ENCODE results near the gene C3orf18. TPM values are rescaled to one million over a fixed set of nuclear protein-coding genes. Genes with fewer than 3 reads are reported as not detected.
A peak's percentile ranks its signal among the peaks of the same experiment; 100 is the strongest.

The C3orf18 gene
- total RNA-seq, 4 donors from 2014 or later = 1.9 to 10.2 (median 4.3) TPM

DNA sequence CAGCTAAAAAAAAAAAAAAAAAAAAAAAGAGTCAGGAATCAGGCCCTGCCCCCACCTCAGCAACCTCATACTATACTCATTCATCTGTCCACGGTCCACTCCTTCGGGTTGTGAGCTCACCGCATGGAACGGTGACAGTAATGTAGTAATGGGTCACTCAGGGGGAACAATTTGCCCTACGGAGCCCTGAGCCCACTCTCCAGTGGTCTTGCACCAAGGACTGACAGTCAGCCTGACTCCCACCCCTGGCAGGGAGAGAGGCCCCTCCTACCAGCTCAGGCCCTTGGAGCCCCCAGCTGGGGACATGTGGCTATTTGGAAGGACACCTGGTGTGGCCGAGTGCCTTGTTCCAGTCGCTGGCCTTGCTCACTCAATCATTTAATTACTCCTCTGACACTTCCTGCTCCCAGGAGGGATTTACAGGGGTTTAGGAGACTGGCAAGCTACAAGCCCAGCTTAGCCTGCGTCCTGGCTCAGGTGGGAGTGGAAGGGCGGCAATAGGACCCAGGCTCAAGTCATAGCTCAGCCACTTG lies 44.2 kb downstream of the C3orf18 start:
- in situ Hi-C loops (cut with MboI; ENCODE audit: low pct_ligation_motif_present in 1 of 4, low pct_unique_long_range_greater_than_20kb in 1 of 4, low sequenced_read_pairs in 3 of 4) = no loop called here
- TF ChIP-seq POLR2A (IDR thresholded peaks at IDR 0.05) (no peak), POLR2AphosphoS5 (IDR thresholded peaks at IDR 0.05) (no peak), EP300 (IDR thresholded peaks at IDR 0.05; ENCODE audit: low read depth) (no peak)
- TF ChIP-seq, protein P1, sequence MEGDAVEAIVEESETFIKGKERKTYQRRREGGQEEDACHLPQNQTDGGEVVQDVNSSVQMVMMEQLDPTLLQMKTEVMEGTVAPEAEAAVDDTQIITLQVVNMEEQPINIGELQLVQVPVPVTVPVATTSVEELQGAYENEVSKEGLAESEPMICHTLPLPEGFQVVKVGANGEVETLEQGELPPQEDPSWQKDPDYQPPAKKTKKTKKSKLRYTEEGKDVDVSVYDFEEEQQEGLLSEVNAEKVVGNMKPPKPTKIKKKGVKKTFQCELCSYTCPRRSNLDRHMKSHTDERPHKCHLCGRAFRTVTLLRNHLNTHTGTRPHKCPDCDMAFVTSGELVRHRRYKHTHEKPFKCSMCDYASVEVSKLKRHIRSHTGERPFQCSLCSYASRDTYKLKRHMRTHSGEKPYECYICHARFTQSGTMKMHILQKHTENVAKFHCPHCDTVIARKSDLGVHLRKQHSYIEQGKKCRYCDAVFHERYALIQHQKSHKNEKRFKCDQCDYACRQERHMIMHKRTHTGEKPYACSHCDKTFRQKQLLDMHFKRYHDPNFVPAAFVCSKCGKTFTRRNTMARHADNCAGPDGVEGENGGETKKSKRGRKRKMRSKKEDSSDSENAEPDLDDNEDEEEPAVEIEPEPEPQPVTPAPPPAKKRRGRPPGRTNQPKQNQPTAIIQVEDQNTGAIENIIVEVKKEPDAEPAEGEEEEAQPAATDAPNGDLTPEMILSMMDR (IDR thresholded peaks at IDR 0.05) = no peak
- Histone ChIP-seq H3K4me3 (no peak overlapping the region), H3K4me1 (no peaks in the 10 kb centered on the region), H3K36me3 (no peaks in the 10 kb centered on the region), H3K9me3 (no peaks in the 10 kb centered on the region), H3K27ac (no peak overlapping the region), H3K27me3 (no peaks in the 10 kb centered on the region)
- DNase-seq = no peak
- WGBS, 2 donors (ENCODE audit: low coverage in 1 of 2) = 59 to 63% methylated on average over 5 to 9 of the region's 9 CpGs
- intact Hi-C loops (cut with DNase I; ENCODE audit: low total_unique reads) = no loop called here

DNA sequence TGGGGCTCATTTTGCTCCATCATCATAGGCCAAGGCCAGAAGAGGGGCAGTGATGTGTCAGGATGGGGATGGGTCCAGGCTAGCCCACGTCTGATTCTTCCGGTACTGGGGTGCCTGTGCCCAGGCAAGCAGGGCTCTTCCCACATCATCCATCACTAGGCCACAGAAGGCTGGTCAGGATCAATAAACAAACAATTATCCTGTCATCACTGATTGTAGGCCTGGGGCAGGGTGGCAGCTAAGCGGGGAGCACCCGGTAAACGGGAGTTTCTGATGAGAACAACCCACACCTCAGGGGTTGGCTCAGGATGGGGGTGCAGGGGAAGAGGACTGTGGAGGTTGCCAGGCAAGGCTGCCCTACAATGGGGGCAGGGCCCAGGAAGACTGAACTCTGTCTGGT lies 46.0 kb downstream of the C3orf18 start:
- Histone ChIP-seq H3K9me3 (no peaks in the 10 kb centered on the region), H3K4me1 (no peaks in the 10 kb centered on the region), H3K36me3 (no peaks in the 10 kb centered on the region), H3K27me3 (no peaks in the 10 kb centered on the region), H3K27ac (no peak overlapping the region), H3K4me3 (no peak overlapping the region)
- DNase-seq = no peak
- TF ChIP-seq EP300 (IDR thresholded peaks at IDR 0.05; ENCODE audit: low read depth) = no peak
- TF ChIP-seq, protein P1 (IDR thresholded peaks at IDR 0.05) = no peak
- intact Hi-C loops (cut with DNase I; ENCODE audit: low total_unique reads) = no loop called here
- in situ Hi-C loops (cut with MboI; ENCODE audit: low pct_ligation_motif_present in 1 of 4, low pct_unique_long_range_greater_than_20kb in 1 of 4, low sequenced_read_pairs in 3 of 4) = no loop called here
- WGBS, 2 donors (ENCODE audit: low coverage in 1 of 2) = 84% methylated on average over 4 of the region's 5 CpGs; no CpG with 5 or more reads in 1 of the 2 donors

DNA sequence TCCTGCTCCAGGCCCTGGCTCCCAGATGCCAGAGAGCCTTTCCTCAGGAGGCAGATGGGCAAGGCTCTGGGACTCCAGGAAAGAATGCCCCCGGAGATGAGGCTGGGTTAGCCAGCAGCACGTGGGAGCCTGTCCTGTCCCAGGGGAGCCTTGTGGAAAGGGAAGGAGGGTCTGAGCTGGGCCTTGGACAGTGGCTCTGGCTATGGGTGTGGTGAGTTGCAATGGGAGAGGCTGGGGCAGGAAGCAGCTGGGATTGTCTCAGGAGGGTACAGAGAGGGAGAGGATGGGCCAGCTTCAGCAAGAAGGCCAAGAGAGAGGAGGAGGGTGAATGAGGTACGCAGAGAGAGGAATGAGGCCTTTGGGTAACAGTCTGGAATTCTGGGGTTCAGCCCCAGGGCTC lies 46.7 kb downstream of the C3orf18 start:
- peaks cover 4 to 6% (median 5%) of the 10 kb centered on the region in 4 donors for H3K4me1 ChIP-seq
- no peak overlapping the region for H3K4me3 ChIP-seq
- WGBS, 2 donors (ENCODE audit: low coverage in 1 of 2) = 67% methylated on average over 3 of the region's 3 CpGs; no CpG with 5 or more reads in 1 of the 2 donors
- DNase-seq = no peak
- no peaks in the 10 kb centered on the region for H3K36me3 ChIP-seq
- in situ Hi-C loops (cut with MboI; ENCODE audit: low pct_ligation_motif_present in 1 of 4, low pct_unique_long_range_greater_than_20kb in 1 of 4, low sequenced_read_pairs in 3 of 4) = no loop called here
- TF ChIP-seq EP300 (IDR thresholded peaks at IDR 0.05; ENCODE audit: low read depth) (no peak), POLR2AphosphoS5 (IDR thresholded peaks at IDR 0.05) (no peak), POLR2A (IDR thresholded peaks at IDR 0.05) (no peak)
- TF ChIP-seq, protein P1 (IDR thresholded peaks at IDR 0.05) = no peak
- intact Hi-C loops (cut with DNase I; ENCODE audit: low total_unique reads) = no loop called here
- no peaks in the 10 kb centered on the region for H3K27me3 ChIP-seq
- no peaks in the 10 kb centered on the region for H3K9me3 ChIP-seq
- H3K27ac ChIP-seq = no peak overlapping the region

DNA sequence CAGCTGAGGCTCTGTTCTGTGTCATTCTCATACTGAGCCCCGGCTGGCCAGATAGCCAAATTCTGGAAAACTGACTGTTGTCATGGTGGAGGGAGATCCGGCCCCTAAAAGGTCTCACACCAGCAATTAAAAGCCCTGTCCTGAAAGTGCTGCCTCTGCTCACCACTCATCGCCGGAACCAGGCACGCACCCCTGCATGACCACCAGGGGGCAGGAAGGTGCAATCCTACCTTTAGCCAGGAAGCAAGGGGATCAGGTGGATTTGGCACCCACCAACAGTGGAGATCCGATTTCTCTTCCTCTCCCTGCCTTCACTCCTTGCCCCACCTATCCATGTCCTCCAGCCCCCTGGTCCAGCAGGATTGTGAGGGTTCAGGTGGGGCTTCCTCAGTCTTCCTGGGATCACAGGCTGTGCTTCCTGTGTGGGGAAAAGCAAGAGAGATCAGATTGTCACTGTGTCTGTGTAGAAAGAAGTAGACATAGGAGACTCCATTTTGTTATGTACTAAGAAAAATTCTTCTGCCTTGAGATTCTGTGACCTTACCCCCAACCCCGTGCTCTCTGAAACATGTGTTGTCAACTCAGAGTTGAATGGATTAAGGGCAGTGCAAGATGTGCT lies 48.0 kb downstream of the C3orf18 start:
- Histone ChIP-seq H3K4me3 (no peak overlapping the region), H3K27ac (no peak overlapping the region), H3K4me1 (peaks cover 11 to 15% (median 12%) of the 10 kb centered on the region in 4 donors), H3K9me3 (no peaks in the 10 kb centered on the region), H3K27me3 (no peaks in the 10 kb centered on the region), H3K36me3 (no peaks in the 10 kb centered on the region)
- intact Hi-C loops (cut with DNase I; ENCODE audit: low total_unique reads) = no loop called here
- peak; percentile 77 for DNase-seq
- in situ Hi-C loops (cut with MboI; ENCODE audit: low pct_ligation_motif_present in 1 of 4, low pct_unique_long_range_greater_than_20kb in 1 of 4, low sequenced_read_pairs in 3 of 4) = no loop called here
- TF ChIP-seq, protein P1 (IDR thresholded peaks at IDR 0.05) = peak; percentile 72 to 90 (median 82)
- TF ChIP-seq POLR2AphosphoS5 (IDR thresholded peaks at IDR 0.05) = no peak
- 21 to 29% methylated on average over 1 to 6 of the region's 7 CpGs for WGBS, 2 donors (ENCODE audit: low coverage in 1 of 2)

Data from transverse colon (tissue), 4 donors.